NCI-H2081 treated with DMSO at 0.1 percent for 48 hours (cell line): Measurements from ENCODE around the gene NFE2L1.
"Not testable (repeated sequence)": the region's sequence is repeated elsewhere in the genome, so short reads cannot be mapped to it uniquely, and the experiment has no call there.

ENCODE experiments used
- DNase-seq: peaks from one replicate; lab custom pipeline; 2025; lab: John Stamatoyannopoulos, UW

NFE2L1 gene

DNA sequence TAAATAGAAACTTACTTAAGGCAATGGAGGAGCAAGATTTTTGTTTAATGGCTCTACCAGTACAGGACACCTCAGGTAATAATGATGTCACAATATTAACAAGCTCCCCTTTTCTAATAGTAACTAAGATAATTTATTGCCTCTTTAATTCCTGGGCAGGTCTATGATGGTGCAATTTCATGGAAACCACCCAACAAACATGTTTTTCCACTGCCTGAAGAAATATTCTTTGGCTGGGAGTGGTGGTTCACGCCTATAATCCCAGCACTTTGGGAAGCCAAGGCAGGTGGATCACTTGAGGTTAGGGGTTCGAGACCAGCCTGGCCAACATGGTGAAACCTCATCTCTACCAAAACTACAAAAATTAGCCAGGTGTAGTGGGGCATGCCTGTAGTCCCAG lies 19.6 kb downstream of the NFE2L1 start:
- DNase-seq: not testable (repeated sequence)

DNA sequence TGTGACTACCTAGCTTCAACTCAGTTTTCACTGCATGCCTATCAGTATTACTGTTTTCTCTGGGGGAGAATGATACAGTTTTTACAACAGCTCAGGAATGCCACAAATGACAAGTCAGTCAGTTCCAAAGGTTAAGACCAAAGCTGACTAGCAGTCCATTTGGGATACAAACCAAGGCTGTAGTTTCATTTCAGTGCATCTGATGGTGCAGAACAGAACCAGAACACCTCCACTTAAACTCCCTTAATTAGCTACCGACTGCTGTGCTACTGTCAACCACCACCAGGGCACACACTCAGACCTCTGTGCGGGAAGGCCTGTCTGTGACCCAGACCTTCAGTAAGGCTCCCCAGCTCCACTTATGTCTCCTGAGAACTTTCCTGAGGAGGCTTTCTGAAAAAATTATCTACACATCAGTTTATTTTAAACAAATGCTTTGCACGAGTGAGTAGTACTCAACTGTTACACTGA lies 20.4 kb downstream of the NFE2L1 start:
- no peak for DNase-seq

DNA sequence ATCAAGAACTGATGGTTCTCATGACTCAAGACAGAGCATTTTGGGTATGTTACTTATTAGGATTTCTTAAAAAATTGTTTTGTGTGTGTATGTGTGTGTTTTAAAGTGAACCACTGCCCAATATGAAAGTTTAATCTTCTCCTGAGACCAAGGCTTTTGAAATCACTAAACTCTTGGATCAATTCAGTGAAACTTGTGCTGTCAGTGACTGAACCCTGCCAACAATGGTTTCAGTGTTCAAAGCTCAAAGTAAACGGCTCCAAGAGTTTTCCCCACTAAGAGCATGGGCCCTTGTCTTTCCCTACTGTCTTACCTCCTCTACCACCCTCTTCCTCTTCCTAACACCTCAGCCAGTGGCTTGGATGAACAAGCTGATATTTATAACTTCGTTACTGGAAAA lies 22.0 kb downstream of the NFE2L1 start:
- DNase-seq: no peak

DNA sequence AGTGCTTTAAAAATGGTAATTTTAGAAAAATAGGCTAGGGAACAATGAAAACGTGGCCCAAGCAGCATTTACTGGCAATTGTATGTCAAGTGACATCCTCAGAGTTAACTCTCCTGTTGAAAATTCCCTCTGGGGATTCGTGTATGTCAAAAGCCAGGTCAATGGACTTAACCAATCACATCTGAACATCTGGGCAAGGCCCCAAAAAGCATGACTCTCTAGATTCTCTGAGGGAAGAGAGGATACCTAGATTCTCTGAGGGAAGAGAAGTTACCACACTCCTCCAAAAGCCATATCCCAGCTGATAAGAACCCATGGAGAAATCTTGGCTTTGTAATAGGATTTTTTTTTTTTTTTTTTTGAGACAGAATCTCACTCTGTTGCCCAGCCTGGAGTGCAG lies 23.5 kb downstream of the NFE2L1 start:
- DNase-seq: no peak

DNA sequence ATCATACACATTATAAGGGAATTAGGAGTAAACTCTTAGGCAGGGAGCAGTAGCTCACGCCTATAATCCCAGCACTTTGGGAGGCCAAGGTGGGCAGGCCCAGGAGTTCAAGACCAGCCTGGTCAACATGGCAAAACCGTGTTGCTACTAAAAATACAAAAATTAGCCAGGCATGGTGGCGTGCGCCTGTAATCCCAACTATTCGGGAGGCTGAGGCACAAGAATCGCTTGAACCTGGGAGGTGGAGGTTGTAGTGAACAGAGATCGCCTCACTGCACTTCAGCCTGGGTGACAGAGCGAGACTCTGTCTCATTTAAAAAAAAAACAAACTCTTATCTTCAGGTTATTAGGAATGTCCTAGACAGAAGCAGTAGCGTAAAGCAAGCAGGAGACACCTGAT lies 24.7 kb downstream of the NFE2L1 start:
- DNase-seq: not testable (repeated sequence)

DNA sequence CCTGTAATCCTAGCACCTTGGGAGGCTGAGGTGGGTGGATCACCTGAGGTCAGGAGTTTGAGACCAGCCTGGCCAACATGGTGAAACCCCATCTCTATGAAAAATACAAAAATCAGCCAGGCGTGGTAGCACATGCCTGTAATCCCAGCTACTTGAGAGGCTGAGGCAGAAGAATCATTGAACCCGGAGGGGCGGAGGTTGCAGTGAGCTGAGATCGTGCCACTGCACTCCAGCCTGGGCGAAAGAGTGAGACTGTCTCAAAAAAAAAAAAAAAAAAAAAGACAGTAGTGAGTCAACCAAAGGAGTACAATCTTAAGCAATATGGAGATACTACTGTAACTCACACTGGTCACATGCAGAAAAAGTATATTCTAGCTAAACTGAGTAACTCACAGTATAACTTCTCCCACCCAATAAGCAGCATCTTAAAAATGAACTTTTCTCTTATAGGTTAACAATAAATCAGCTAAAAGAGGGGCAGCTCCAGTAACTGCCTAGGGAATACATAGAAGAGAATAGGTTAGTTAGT lies 25.5 kb downstream of the NFE2L1 start:
- not testable (repeated sequence) for DNase-seq

DNA sequence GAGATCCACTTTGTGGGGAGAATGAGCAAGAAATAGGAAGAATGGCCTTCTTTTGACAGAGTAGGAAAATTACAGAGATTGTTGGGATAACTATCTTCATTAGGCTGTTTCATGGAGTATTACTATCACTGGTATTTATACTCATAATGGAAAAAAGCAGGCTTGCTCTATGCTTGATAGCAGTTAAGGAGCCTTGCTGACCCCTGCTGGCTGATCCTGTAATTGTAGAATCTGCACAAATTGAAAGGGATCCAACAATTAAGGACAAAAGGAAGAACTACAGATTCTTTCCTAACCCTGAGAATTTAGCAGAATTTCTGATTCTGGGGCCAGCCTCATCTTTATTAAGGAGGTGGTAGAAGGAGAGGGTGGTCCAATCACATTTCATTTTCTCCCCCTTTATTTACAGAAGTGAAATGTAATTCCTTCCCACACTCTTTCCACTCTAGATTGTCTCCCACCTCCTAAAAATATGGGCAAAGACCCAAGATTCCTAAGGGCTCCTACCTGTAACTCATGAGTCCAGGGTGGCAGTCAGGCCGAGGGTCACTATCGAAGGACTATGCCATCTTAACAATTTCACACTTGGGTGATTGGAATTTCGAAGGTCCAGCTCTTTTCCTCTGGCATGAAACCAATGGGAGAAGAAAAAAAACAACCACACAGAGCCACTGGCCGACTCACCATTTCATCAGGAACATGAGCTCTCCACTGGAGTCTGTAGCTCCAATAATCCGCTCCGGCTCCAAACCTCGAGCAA lies 26.3 kb downstream of the NFE2L1 start:
- no peak for DNase-seq

DNA sequence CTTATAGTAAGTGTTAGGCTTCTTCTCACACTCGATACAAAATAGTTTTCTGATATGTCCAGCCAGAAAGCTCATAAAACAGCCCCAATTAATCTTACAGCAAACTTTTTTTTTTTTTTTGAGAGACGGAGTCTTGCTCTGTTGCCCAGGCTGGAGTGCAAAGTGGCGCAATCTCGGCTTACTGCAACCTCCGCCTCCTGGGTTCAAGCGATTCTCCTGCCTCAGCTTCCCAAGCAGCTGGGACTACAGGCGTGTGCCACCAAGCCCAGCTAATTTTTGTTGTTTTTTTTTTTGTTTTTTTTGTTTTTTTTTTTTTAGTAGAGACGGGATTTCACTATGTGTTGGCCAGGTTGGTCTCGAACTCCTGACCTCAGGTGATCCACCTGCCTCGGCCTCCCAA lies 29.0 kb downstream of the NFE2L1 start:
- DNase-seq: not testable (repeated sequence)

DNA sequence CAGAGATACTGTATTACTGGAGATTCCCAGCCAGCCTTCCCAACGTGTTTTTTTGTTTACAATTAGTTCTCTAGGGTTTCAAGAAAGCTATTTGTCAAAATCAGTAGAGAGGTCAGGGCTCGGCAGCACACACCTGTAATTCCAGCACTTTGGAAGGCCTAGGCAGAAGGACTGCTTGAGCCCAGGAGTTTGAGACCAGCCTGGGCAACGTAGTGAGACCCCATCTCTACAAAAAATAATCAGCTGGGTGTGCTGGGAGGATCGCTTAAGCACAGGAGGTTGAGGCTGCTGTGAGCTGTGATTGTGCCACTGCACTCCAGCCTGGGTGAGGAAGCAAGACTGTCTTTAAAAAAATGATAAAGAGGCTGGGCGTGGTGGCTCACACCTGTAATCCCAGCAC lies 33.7 kb downstream of the NFE2L1 start:
- DNase-seq: no peak

DNA sequence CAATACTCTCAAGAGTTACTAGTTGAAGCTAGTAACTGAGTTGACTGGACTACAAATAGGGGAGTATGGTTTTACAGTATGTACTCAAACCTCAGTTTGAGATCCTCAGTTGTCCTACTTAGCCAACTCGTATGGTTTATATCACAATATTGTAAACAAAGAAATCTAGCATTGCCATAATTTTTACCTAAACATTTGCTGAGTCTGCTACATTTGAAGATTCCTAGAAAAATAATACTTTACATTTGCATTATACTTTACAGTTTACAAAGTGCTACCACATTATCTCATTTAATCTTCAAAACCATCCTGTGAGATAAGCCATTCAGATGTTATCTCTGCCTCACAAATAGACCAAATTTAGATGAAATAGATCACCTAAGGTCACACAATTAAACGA lies 36.8 kb downstream of the NFE2L1 start:
- DNase-seq: no peak

DNA sequence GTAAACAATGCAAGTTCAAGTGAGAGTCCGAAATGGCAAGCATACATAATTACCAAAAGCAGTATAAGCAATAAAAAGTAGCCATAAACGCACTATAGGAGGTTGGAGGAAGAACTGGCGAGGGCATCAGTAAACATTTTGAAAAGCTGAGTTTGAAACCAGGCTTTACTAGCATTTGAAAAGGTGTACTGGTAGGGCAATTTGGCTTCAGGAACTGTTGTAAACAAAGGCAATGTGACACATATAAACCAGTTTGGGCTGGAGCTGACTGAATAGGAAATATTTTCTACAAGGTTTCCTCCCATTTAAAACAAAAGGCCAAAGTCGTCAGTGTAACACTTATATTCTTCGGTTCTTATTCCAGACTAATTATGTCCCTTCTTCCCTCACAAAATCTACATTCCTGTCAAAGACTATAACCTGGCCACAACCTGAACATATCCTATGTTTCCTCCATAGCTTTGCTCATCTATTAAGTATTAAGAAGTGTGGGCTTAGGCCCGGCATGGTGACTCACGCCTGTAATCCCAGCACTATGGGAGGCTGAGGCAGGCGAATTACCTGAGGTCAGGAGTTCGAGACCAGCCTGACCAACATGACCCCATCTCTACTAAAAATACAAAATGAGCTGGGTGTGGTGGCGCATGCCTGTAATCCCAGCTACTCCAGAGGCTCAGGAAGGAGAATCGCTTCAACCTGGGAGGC lies 45.3 kb downstream of the NFE2L1 start:
- no peak for DNase-seq

DNA sequence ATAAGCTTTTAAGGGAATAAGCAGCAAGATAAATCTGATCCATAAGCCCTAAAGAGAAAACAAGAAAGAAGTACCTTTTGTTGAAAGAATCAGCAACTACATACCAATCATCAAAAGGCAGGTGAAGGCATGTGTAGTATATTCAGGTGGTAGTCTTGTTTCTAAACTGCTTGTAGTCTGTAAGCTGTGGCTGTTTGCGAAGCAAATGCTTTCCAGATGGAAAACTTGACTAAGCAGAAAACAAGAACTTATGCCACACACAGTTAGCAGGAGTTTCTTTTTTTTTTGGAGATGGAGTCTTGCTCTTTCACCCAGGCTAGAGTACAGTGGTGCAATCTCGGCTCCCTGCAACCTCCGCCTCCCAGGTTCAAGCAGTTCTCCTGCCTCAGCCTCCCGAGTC lies 47.5 kb downstream of the NFE2L1 start:
- no peak for DNase-seq

DNA sequence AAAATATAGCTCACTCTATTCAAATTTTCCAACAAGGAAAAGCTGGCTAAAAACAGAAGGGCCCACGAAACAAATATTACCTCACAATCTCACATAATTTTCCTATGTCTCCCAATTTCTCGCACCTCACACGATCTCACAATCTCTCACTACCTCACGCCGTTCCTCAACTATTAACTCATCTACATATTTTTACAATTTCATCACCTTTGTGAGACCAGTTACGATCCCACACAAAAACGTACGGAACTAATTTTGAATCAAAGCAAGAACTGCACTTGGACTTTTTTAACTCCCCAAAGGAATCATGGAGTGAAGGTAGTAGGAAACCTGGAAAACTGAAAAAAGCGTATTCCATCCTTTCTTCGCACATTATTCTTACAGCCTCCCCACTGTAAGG lies 52.0 kb downstream of the NFE2L1 start:
- no peak for DNase-seq

DNA sequence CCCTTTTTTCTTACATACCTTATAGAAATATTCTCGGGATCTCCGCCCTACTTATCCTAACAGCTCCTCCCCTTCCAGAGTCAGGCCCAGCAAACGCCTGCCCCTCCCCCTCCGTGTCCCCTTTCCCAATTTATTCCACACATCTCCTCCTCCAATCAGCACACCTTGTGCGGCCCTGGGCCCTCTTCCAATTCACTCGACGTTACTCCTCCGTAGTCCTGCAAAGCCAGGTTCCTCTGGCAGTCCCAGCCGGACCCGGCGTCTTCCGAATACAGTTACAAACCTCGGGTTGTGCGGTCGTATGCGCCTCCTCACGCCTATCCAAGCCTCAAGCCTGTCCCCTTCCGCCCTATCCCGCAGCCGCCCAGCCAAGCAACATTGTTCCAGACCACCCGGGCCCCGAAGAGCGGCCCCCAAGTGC lies 52.4 kb downstream of the NFE2L1 start:
- no peak for DNase-seq

DNA sequence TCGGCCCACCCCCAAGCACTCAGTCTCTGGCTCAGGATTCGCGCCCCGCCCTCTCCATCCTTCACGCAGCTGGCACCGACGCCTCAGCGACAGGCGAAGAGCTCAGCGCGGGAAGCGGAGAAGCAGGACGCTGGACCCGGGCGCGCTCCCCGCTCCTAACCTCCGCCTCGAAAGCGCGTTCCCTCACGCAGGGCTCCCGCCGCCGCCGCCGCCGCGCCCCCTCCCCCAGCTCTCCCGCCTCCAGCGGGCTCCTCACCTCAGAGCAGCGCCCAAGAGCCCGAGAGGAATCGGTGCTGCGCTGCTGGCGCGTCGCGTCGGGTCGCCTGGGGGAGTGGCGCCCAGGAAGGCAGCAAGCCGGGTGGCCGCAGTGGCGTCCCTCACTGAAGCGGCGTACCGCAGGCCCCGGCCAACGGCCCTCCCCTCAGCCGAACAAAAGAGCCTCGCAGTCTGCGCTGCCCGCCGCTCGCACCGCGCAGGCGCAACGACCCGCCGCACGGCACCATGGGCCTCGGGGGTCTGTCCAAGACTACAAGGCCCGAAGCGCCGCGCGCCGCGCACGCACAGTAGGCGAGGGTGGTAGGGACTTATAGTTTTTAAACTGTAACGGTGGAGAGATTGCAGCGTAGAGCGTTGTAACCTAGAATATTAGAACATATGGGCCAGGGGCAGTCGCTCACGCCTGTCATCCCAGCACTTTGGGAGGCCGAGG lies 53.0 kb downstream of the NFE2L1 start, which contains the start of gene CBX1:
Gene CBX1 (minus strand): TSS at position 467 of the 709 bp plus-strand sequence. CDS start 24,474 bp downstream, outside the sequence.
- peak; percentile 90 for DNase-seq

DNA sequence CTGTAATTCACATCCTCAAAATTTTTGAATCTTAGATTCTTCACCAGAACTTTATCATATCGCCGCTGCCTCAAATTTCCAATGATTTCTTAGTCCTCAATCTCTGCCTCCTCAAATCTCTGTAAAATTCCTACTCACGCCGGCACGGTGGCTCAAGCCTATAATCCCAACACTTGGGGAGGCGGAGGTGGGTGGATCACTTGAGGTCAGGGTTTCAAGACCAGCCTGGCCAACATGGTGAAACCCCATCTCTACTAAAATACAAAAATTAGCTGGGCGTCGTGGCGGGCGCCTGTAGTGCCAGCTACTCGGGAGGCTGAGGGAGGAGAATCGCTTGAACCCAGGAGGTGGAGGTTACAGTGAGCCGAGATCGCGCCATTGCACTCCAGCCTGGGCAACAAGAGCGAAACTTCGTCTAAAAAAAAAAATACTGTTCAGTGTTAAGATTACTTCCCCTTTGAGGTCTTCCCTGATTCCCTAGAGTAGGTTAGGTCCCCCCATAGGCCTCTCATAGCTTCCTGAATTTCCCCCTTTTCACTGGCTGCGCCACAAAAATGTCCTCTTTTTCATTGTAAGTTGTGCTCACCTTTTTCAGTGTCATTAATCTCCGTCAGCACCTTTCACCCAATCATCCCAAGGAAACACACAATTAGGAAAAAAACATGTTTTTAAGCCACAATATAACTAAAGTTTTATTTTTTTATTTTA lies 54.0 kb downstream of the NFE2L1 start:
- no peak for DNase-seq

DNA sequence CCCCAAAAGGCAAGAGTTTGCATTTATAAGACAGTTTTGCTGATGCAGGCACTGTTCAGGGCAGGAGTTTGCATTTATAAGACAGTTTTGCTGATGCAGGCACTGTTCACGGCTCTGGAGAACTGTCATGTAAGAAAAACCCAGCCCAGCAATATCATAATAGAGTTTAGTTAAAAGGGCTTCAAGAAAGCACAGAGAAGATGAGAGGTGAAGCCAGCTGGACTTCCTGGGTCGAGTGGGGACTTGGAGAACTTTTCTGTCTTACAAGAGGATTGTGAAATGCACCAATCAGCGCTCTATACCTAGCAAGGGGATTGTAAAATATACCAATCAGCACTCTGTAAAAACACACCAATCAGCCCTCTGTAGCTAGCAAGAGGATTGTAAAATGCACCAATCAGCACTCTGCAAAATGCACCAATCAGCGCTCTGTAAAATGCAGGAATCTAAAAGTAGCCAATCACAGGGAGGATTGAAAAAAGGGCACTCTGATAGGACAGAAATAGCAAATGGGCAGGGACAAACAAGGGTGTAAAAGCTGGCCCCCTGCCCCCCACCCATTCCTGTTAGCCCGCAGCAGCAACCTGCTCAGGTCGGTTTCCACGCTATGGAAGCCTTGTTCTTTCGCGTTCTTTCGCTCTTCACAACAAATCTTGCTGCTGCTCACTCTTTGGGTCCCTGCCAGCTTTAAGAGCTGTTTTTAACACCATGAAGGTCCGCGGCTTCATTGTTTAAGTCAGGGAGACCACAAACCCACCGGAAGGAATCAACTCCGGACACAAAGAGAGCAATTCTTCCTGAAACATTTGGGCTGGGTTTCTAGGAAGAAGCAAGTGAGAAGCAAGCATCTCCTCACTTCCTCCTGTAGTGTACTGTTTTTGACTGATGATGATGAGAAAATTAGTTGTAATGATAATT lies 54.9 kb downstream of the NFE2L1 start:
- DNase-seq: no peak

DNA sequence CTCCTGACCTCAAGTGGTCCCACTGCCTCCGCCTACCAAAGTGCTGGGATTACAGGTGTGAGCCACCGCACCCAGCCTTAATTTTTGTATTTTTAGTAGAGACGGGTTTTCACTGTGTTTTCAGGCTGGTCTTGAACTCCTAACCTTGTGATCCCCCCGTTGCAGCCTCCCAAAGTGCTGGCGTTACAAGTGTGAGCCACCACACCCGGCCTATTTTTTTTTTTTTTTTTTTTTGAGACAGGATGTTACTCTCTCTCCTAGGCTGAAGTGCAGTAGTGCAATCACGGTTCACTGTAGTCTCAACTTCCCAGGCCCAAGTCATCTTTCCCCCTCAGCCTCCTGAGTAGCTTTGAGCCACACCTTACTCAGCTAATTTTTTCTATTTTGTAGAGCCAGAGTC lies 56.3 kb downstream of the NFE2L1 start:
- no peak for DNase-seq

DNA sequence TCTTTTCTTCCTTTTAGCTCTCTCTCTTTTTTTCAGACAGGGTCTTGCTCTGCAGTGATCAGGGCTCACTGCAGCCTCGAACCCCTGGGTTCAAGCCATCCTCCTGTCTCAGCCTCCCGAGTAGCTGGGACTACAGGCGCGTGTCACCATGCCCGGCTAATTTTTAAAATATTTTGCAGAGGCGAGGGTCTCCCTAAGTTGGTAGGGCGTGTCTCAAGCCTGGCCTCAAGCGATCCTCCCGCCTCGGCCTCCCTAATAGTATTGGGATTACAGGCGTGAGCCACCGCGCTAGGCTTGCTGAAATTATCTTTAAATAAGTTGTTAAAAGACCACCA lies 58.6 kb downstream of the NFE2L1 start:
- DNase-seq: no peak

DNA sequence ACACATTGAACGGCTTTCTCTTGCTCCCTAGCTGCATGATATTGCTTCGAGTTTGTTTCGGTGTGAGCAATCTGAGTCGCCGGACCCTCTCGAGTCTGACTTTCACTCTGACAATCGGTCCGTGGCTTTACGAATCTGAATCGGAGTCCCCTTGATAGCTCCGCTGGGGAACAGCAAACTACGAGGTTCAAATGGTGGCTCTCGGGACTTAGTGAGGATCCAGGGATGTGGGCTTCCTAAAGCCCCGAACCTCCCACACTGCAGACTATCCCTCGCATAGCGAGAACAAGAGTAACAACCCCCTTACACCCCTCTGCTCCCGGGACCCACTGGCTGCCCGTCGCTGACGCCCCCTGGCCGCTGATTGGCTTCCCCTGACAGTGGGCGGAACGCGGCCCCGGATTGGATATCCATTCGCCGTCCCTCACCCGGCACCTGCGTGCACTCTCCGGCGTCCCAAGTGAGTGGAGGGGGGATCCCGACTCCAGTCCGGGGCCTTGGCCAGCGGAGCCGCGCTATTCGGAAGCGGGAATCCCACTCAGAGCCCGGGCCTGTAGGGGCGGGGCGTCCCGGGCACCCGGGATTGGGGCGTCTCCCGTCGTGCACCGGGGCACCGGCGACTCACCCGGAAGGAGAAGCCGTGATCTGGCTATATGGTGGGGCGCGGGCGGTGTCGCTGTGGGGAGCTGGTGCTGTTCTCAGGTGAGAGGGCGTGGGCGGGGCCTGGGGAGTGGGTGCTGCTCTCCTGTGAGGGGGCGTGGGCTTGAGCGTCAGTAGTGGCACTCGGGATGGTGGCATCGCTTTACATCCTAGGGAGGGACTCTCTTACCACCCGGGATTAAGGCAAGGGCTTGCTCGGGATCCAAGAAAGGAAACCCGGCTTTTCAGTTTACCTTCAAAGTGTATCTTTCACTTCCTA lies 59.2 kb downstream of the NFE2L1 start, which contains the start of gene SNX11:
Gene SNX11 (plus strand): TSS at position 630 of the 919 bp plus-strand sequence. CDS start 4,278 bp downstream, outside the sequence.
- DNase-seq: peak; percentile 63
